Natural killer cell treated with Interleukin-12 subunit alpha and Interleukin-12 subunit beta and Interleukin-15 and Interleukin-18, amount 100 ng/mL, for 72 hours (primary cell): Measurements from ENCODE around the gene TMEM178B. TPM values are rescaled to one million over a fixed set of nuclear protein-coding genes. Genes with fewer than 3 reads are reported as not detected.
"Not testable (repeated sequence)": the region's sequence is repeated elsewhere in the genome, so short reads cannot be mapped to it uniquely, and the experiment has no call there.

Experiments
- ATAC-seq, 2 donors: fragments of 150-1000 bp; cut with Tn5 transposase in 1 of 2; sonication (Bioruptor Pico), chemical (Tn5 transposase) in 1 of 2; 2 replicates each; pipeline ENCODE4 v1.10.0; 2021
- DNase-seq: peaks from one replicate; pipeline ENCODE4 v3.0.0; 2022; ENCODE audit warnings: low spot score
- H3K27ac Mint-ChIP-seq, 2 donors: 1 replicate in 1 of 2; 2 replicates in 1 of 2; pipeline ENCODE4 v1.8.0; 2022; ENCODE audit warnings: mixed read lengths in 2 of 2, mild to moderate bottlenecking in 1 of 2, moderate library complexity in 1 of 2
- H3K27me3 Mint-ChIP-seq, 2 donors: 1 replicate in 1 of 2; 2 replicates in 1 of 2; pipeline ENCODE4 v1.8.0; 2022; ENCODE audit warnings: mixed read lengths in 2 of 2
- H3K36me3 Mint-ChIP-seq: one replicate; pipeline ENCODE4 v1.8.0; 2022; ENCODE audit warnings: mixed read lengths
- H3K4me1 Mint-ChIP-seq, 2 donors: 1 replicate in 1 of 2; 2 replicates in 1 of 2; pipeline ENCODE4 v1.8.0; 2022; ENCODE audit warnings: low read depth in 2 of 2, mixed read lengths in 2 of 2, mild to moderate bottlenecking in 1 of 2
- H3K4me3 Mint-ChIP-seq: one replicate; pipeline ENCODE4 v1.8.0; 2022; ENCODE audit warnings: mixed read lengths
- H3K9me3 Mint-ChIP-seq: 2 replicates; pipeline ENCODE4 v1.8.0; 2022; ENCODE audit warnings: mixed read lengths
- total RNA-seq, 2 donors: library from RNA; stranded (reverse); gene quantifications; one replicate each; pipeline ENCODE4 v1.2.3, GENCODE V29; 2022

TMEM178B gene
- total RNA-seq, 2 donors from 2014 or later: 8.2 to 9.0 TPM

- Mint-ChIP-seq H3K9me3 (no peaks in the 10 kb centered on the region), H3K27me3 (peaks cover 34 to 55% of the 10 kb centered on the region in 2 donors), H3K4me1 (no peaks in the 10 kb centered on the region), H3K4me3 (no peak overlapping the region), H3K36me3 (no peaks in the 10 kb centered on the region), H3K27ac (no peak overlapping the region)
- DNase-seq: no peak
- no peak for ATAC-seq
These were observed 323.6 kb downstream of the TMEM178B start for GRCh38 chr7:141397236-141398163.

- H3K9me3 Mint-ChIP-seq: no peaks in the 10 kb centered on the region
- H3K4me3 Mint-ChIP-seq: no peak overlapping the region
- DNase-seq (no peak), ATAC-seq (no peak)
- no peak overlapping the region for H3K27ac Mint-ChIP-seq
- no peaks in the 10 kb centered on the region for H3K36me3 Mint-ChIP-seq
- H3K27me3 Mint-ChIP-seq: peaks cover 27 to 37% of the 10 kb centered on the region in 2 donors
- H3K4me1 Mint-ChIP-seq: no peaks in the 10 kb centered on the region
These were observed 326.5 kb downstream of the TMEM178B start for GRCh38 chr7:141400356-141400755.

- ATAC-seq (no peak), DNase-seq (no peak)
- no peak overlapping the region for H3K27ac Mint-ChIP-seq
- no peaks in the 10 kb centered on the region for H3K9me3 Mint-ChIP-seq
- H3K4me3 Mint-ChIP-seq: no peak overlapping the region
- no peaks in the 10 kb centered on the region for H3K4me1 Mint-ChIP-seq
- H3K27me3 Mint-ChIP-seq: peaks cover 22 to 36% of the 10 kb centered on the region in 2 donors
- no peaks in the 10 kb centered on the region for H3K36me3 Mint-ChIP-seq
These were observed 328.6 kb downstream of the TMEM178B start for GRCh38 chr7:141402277-141402996.

GRCh38 chr7:141403846-141404245 lies 330.0 kb downstream of the TMEM178B start:
- not testable (repeated sequence) for ATAC-seq, H3K36me3 Mint-ChIP-seq, H3K4me1 Mint-ChIP-seq, H3K4me3 Mint-ChIP-seq, H3K27ac Mint-ChIP-seq, DNase-seq, H3K9me3 Mint-ChIP-seq
- H3K27me3 Mint-ChIP-seq: peaks cover 22 to 34% of the 10 kb centered on the region in 2 donors

- DNase-seq: no peak
- Mint-ChIP-seq H3K36me3 (no peaks in the 10 kb centered on the region), H3K9me3 (no peaks in the 10 kb centered on the region), H3K4me3 (no peak overlapping the region), H3K4me1 (no peaks in the 10 kb centered on the region), H3K27me3 (peaks cover 26 to 32% of the 10 kb centered on the region in 2 donors), H3K27ac (no peak overlapping the region)
- ATAC-seq: no peak
These were observed 332.5 kb downstream of the TMEM178B start for GRCh38 chr7:141406347-141406746.

- H3K9me3 Mint-ChIP-seq: no peaks in the 10 kb centered on the region
- no peaks in the 10 kb centered on the region for H3K4me1 Mint-ChIP-seq
- no peak overlapping the region for H3K4me3 Mint-ChIP-seq
- no peak overlapping the region for H3K27ac Mint-ChIP-seq
- H3K36me3 Mint-ChIP-seq: no peaks in the 10 kb centered on the region
- no peak for ATAC-seq
- H3K27me3 Mint-ChIP-seq: peaks cover 24 to 46% of the 10 kb centered on the region in 2 donors
- DNase-seq: no peak
These were observed 334.0 kb downstream of the TMEM178B start for GRCh38 chr7:141407893-141408292.

GRCh38 chr7:141408440-141408839 lies 334.6 kb downstream of the TMEM178B start:
- DNase-seq: no peak
- no peak for ATAC-seq
- Mint-ChIP-seq H3K27ac (no peak overlapping the region), H3K9me3 (no peaks in the 10 kb centered on the region), H3K4me1 (no peaks in the 10 kb centered on the region), H3K27me3 (peaks cover 27 to 52% of the 10 kb centered on the region in 2 donors), H3K36me3 (no peaks in the 10 kb centered on the region), H3K4me3 (no peak overlapping the region)

- H3K27ac Mint-ChIP-seq: no peak overlapping the region
- peaks cover 27 to 52% of the 10 kb centered on the region in 2 donors for H3K27me3 Mint-ChIP-seq
- no peak for ATAC-seq
These were observed 335.4 kb downstream of the TMEM178B start for GRCh38 chr7:141409219-141409618.

GRCh38 chr7:141409801-141410329 lies 336.0 kb downstream of the TMEM178B start:
- Mint-ChIP-seq H3K4me1 (no peaks in the 10 kb centered on the region), H3K9me3 (no peaks in the 10 kb centered on the region), H3K4me3 (no peak overlapping the region), H3K27ac (no peak overlapping the region), H3K36me3 (no peaks in the 10 kb centered on the region), H3K27me3 (peaks cover 30 to 56% of the 10 kb centered on the region in 2 donors)
- ATAC-seq (no peak), DNase-seq (no peak)

More at GRCh38 chr7:141409219-141409618, 335.4 kb downstream of the TMEM178B start:
- no peaks in the 10 kb centered on the region for H3K36me3 Mint-ChIP-seq
- H3K9me3 Mint-ChIP-seq: no peaks in the 10 kb centered on the region
- H3K4me1 Mint-ChIP-seq: no peaks in the 10 kb centered on the region
- DNase-seq: no peak
- H3K4me3 Mint-ChIP-seq: no peak overlapping the region

GRCh38 chr7:141410353-141411000 lies 336.6 kb downstream of the TMEM178B start:
- no peak for ATAC-seq
- peaks cover 32 to 62% of the 10 kb centered on the region in 2 donors for H3K27me3 Mint-ChIP-seq
- no peaks in the 10 kb centered on the region for H3K36me3 Mint-ChIP-seq

GRCh38 chr7:141411133-141411532 lies 337.3 kb downstream of the TMEM178B start:
- no peaks in the 10 kb centered on the region for H3K36me3 Mint-ChIP-seq
- H3K27ac Mint-ChIP-seq: no peak overlapping the region
- H3K4me3 Mint-ChIP-seq: no peak overlapping the region
- ATAC-seq (no peak), DNase-seq (no peak)
- H3K27me3 Mint-ChIP-seq: peaks cover 32 to 66% of the 10 kb centered on the region in 2 donors
- H3K4me1 Mint-ChIP-seq: no peaks in the 10 kb centered on the region
- no peaks in the 10 kb centered on the region for H3K9me3 Mint-ChIP-seq

More at GRCh38 chr7:141410353-141411000, 336.6 kb downstream of the TMEM178B start:
- Mint-ChIP-seq H3K27ac (no peak overlapping the region), H3K4me3 (no peak overlapping the region), H3K9me3 (no peaks in the 10 kb centered on the region), H3K4me1 (no peaks in the 10 kb centered on the region)
- no peak for DNase-seq

- ATAC-seq (no peak), DNase-seq (no peak)
- H3K27me3 Mint-ChIP-seq: peaks cover 31 to 63% of the 10 kb centered on the region in 2 donors
- H3K36me3 Mint-ChIP-seq: no peaks in the 10 kb centered on the region
- no peak overlapping the region for H3K27ac Mint-ChIP-seq
- no peaks in the 10 kb centered on the region for H3K4me1 Mint-ChIP-seq
- H3K9me3 Mint-ChIP-seq: no peaks in the 10 kb centered on the region
- no peak overlapping the region for H3K4me3 Mint-ChIP-seq
These were observed 342.1 kb downstream of the TMEM178B start for GRCh38 chr7:141415999-141416398.

GRCh38 chr7:141416650-141417270 lies 342.9 kb downstream of the TMEM178B start:
- Mint-ChIP-seq H3K27me3 (peaks cover 31 to 60% of the 10 kb centered on the region in 2 donors), H3K9me3 (no peaks in the 10 kb centered on the region), H3K36me3 (no peaks in the 10 kb centered on the region), H3K4me3 (no peak overlapping the region), H3K4me1 (no peaks in the 10 kb centered on the region), H3K27ac (no peak overlapping the region)
- DNase-seq (no peak), ATAC-seq (no peak)
